Uterus (tissue), 2 donors: ENCODE measurements around the gene WHRN.

ENCODE experiments used
- CTCF ChIP-seq, 4 experiments: fragments of 200-600 bp in 2 of 4; fragments of 450-650 bp in 2 of 4; sonication (generic) in 2 of 4; IDR thresholded peaks; one replicate each; pipeline ENCODE4 v1.5.1; 2016 to 2019; ENCODE audit warnings: antibody characterized with exemption in 4 of 4, mild to moderate bottlenecking in 2 of 4, moderate library complexity in 1 of 4
- POLR2A ChIP-seq, 2 donors: fragments of 450-650 bp; IDR thresholded peaks; one replicate each; pipeline ENCODE4 v1.6.1; 2016; ENCODE audit warnings: antibody characterized with exemption in 2 of 2, mild to moderate bottlenecking in 1 of 2, moderate library complexity in 1 of 2

DNA sequence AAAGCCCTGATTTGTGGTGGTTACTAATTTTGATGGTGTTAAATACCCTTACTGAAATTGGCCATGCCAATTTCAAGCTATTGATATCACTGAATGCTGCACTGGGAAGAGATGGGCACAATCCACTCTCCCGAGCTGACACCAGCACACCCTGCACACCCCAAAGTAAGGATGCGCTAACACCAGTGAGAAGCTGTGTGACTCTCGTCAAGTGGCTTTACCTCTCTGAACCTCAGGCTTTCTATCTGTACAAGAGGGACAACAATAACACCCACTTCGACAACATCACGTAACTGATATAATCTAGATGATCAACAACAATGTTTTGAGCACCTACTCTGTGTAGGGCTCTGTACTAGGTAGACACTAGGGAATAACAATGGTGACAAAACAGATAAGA, 109.5 kb downstream of the WHRN start:
- TF ChIP-seq CTCF (IDR thresholded peaks at IDR 0.05) (no peak), POLR2A (IDR thresholded peaks at IDR 0.05) (no peak)
